ENCODE data around the gene CYTH4.

DNA sequence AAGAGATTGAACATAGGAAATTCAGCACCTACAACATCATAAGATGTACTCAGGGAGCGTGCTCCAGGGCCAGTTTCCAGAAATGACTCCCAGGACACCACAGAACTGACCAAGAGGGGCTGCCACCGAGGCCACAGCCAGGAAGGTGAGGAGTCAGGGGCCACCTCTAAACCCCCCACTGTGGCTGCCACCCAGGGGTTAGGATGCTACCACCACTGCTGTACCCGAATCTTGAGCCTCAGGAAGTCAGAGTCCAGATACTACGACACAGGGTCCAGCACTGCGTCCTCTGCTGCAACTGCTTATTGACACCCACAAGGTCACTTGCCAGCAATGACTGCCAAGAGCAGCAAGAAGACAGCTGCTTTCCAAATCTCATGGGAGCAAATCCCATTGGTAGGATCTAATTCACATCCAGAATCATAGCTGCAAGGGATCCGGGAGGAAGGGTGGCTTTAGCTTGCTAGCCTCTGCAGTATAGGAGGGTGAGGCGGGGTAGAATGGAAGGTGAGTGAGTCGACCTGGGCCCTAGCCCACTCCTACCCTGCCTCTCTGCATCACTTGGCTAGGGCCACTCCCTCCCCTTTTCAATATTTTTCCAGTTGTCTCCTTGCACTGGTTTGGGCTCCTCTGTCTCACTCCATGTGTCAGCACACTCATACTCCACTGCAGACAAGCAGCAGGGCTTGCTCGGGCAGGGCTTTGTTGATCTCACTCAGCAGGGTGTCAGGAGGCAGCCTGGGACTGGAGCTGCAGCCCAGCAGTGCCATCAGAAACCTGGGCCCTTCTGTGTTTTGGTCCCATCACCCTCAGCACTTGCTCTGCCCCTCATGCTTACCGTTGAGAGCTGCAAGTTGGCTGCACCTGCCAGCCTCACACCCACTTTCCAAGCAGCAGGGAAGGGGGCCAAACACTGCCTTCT lies 18.1 kb upstream of the CYTH4 start:
- TF ChIP-seq POLR2AphosphoS5 (IDR thresholded peaks at IDR 0.05; ENCODE audit: insufficient read depth, low read depth, low read length) (no peak), EZH2 (IDR thresholded peaks at IDR 0.05; ENCODE audit: borderline replicate concordance, low read depth, low read length, severe bottlenecking) (no peak), GATA2 (IDR thresholded peaks at IDR 0.05; ENCODE audit: insufficient read depth, insufficient read length, low read depth, low read length) (no peak), CTCF (IDR thresholded peaks at IDR 0.05; ENCODE audit: extremely low read depth in 1 of 2, insufficient read depth in 1 of 2, low read depth in 1 of 2, low read length in 2 of 2) (no peak), POLR2A (IDR thresholded peaks at IDR 0.05; ENCODE audit: low read depth, low read length) (no peak)

Data from endothelial cell of umbilical vein (primary cell).